HG03064 (cell line): ENCODE measurements around the gene CHURC1.

Experiments
- ATAC-seq: cut with Tn5 transposase; IDR thresholded peaks from one replicate; pipeline ENCODE4 v1.9.1; 2021; ENCODE audit warnings: low read depth; ENCODE audit not compliant: unreplicated experiment

The CHURC1 gene

DNA sequence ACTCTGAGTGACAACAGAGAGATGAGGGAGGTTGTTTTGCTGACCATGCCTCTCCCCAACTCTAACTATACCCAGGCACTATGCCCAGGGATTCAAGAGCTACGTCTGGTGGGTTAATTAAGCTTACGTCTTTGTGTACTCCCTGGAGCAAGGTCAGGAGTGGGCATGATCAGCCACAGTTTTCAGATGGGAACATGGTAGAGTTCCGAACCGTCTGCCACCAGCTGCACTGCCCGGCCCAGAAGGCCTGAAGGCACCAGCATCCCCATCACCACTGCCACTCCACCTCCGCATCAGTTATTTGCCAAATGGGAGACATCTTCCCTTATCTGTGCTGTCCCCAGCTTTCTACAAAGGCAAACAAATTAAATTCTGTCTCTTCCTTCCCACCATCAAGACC is 39.4 kb downstream of the CHURC1 start:
- ATAC-seq: no peak

DNA sequence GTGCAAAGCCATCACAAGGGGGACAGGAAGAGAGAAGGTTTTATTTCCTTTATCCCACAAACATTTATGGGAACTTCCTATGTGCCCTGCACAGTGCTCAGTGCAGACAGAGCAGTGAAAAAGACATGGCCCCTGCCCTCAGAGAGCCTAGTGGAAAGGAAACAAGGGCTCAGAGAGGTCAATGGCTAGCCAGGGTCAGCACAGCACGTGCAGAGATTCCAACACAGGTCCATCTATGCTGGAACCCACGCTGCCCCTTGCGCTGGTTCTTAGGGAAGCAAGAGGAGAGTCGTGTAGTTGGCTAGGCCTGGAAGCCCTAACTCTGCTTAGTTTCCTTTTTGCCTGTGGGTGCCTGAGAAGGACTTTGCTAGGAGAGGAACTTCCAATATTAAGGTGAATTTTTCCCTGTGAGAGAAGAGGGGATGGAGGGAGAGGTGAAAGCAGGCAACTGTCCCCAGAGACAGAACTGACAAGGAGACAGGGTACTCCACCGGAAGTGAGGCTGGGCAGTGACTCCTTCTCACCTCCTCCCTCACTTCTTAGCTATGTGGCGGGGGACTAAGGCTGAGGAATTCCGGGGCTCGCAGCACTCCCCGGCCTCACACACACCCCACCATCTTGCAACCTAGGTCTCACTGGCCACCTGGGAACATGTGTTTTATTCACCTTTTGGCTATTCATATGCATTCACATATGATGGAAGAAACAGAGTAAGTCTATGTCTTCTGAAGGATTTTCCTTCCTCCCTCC is 40.4 kb downstream of the CHURC1 start:
- ATAC-seq: no peak

- ATAC-seq: no peak
Observed at GRCh38 chr14:64955297-64955696, 41.0 kb downstream of the CHURC1 start.

- ATAC-seq: no peak
Observed at GRCh38 chr14:64956697-64957406, 42.6 kb downstream of the CHURC1 start.

DNA sequence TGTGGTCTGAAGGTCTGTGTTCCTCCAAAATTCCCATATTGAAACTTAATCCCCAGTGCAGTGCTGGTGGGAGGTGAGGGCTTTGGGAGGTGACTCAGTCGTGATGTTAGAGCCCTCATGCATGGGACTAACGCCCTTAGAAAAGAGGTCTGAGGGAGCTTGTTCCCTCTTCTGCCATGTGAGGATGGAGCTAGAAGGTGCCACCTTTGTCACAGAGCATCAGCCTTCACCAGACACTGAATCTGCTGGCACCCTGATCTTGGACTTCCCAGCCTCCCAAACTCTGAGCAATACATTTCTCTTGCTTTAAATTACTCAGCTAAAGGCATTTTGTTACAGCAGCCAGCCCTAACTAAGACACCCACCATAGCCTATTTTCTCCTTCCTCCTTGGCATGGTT is 43.9 kb downstream of the CHURC1 start:
- ATAC-seq: no peak

- no peak for ATAC-seq
Observed at GRCh38 chr14:64958743-64959142, 44.5 kb downstream of the CHURC1 start.

DNA sequence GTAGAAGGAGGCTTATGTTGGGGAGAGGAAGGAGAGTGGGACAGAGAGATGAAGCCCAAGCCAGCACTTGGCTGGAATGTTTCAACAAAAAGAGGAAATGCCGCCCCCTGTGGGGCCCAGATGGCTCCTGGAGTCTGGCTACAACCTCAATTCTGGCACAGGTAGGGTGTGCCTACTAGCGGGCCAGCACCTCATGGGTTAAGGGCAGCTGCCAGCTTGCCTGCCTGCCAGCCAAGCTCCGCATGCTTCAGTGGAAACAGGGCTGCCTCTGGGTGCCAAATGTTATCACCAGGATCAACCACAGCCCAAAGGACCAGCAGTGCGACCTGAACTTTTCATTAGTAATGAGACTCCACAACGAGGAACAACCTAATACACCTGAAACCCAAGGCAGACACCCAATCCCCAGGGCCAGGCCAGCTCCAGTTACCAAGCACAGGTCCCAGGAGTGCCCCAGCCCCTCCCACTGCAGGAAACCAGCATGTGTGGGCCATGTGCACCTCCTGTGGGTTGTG is 46.6 kb downstream of the CHURC1 start:
- ATAC-seq: no peak

DNA sequence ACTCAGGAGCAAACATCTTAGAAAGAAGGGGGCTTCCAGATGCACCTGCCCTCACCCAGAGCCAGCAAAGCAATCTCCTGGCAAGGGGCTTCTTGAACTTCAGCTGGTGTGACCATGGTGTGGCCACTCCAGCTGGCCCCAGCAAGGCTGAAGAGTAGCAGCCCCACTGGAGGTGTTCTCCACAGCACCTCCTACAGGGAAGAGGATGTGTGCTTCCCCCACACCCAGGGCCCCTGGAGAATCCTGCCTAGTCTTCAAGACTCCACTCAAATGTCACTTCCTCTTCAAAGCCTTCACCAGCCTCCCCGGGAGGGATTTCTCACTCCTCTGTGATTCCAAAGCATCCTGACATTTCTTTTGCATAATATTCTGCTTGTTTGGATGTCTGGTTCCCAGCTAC is 49.4 kb downstream of the CHURC1 start:
- ATAC-seq: no peak

DNA sequence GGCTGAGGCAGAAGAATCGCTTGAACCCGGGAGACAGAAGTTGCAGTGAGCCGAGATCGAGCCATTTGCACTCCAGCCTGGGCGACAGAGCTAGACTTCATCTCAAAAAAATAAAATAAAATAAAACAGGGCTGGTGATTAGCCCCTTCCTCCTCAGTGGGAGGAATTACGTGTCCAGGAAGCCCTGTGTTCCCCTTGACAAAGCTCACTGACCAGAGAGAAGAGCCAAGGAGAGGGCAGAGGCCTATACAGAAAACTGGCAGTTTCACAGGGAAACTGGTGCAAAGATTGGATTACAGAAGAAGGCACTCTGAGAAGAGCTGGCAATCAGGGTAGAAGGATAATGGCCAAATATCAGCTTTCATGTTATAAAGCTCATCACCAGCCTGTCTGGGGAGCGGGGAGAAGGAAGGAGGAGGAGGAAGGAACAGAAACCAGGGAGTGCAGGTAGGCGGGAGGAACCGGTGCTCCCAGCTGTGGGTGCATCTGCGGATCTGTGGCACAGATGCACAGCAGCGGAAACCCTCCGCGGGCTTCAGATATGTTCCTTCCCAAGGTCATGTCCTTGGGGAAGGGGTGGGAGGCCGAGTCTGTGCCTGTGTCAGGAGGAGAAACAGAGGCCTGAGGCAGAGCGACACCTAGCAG is 51.2 kb downstream of the CHURC1 start:
- ATAC-seq: no peak

DNA sequence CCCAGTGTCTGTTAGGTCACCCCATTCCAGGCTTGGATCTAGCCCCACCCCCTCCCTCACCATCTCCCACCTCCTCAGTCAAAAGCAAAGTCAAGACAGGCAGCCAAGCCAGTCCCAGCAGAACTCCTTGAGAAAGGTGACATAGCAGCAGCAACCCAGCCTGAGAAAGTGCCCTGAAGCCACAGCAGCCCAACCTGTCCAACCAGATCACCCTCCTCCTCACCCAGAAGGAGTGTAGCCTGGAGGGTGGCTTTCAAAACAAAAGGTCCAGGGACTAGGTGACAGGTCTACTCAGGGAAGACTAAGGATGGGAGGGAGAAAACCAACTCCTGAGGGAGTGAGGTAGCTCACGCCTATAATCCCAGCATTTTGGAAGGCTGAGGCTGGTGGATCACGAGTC is 52.7 kb downstream of the CHURC1 start:
- no peak for ATAC-seq

- ATAC-seq: no peak
Observed at GRCh38 chr14:64968167-64968566, 53.9 kb downstream of the CHURC1 start.

DNA sequence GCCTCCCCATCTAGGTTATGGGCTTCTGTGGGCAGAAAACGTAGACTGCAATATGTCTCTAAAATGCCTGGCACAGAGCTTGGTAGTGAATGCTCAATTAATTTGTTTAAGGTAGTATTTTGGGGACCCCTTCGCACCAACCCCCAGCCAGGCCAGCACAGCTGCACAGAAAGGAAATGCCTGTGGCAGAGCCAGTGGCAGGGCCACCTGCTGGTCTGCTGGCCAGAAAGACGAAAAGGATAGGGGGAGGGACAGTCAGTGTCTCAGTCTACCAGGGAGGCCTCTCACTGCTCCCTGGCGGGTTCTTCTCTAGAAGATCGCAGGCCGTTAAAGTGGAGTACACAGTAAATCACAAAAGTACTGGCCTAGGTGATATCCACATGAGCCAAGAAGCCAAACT is 54.4 kb downstream of the CHURC1 start:
- ATAC-seq: no peak

DNA sequence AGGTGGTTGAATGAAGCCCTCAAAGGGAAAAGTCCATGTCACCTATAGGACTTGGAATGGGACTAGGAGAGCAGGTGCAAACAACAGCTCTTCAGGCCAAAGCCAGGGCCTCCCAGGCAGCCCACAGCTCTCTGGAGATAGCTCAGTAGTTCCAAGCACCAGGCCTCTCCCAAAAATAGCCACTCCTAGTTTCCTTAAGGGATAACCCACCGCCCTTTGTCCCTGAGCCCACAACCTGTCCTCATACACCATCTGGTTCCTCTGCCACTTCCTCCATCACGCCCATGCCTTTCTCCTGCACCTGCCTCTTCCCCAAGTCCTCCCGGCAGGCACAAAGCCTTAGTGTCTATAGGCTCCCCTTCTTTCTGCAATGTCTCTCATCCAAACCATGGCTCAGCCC is 55.8 kb downstream of the CHURC1 start:
- ATAC-seq: no peak

DNA sequence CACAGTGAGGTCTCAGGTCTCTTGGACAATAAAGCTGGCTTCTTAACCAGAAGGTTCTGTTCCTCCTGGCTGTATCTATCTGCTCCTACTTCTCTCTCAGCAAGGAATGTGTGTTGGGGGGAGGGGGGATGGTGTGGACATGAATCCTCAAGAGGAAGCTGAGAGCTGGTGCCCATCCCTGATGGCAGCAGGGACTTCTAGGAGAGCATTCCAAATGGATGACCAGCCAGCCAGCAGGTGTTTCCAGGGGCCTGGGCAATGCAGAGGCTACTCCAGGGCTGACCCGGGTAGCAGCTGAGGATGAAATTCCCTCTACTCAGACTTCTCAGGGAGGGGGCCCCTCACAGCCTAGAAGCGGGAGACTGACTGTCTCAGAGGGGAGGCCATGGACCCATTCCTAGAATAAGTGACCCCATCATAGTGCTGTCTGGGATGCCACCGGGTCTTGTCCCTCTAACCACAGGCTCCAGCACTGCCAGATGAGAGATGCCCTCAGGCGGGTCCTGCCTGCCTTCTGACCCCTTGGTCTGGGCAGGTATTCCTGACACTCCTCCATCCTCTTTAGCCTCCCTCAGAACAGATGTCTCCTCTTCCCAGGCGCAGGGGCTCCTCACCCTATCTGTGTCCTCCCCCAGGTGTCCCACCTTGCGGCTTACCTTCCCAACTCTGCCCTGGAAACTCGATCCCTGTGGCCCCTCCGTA is 56.7 kb downstream of the CHURC1 start:
- no peak for ATAC-seq

GRCh38 chr14:64971491-64971942 is 57.3 kb downstream of the CHURC1 start:
- ATAC-seq: no peak

- no peak for ATAC-seq
Observed at GRCh38 chr14:64971943-64972791, 57.9 kb downstream of the CHURC1 start, which contains the start of gene RAB15. RAB15 (minus strand) TSS chr14:64972336; CDS start chr14:64972076, 260 bp downstream.

DNA sequence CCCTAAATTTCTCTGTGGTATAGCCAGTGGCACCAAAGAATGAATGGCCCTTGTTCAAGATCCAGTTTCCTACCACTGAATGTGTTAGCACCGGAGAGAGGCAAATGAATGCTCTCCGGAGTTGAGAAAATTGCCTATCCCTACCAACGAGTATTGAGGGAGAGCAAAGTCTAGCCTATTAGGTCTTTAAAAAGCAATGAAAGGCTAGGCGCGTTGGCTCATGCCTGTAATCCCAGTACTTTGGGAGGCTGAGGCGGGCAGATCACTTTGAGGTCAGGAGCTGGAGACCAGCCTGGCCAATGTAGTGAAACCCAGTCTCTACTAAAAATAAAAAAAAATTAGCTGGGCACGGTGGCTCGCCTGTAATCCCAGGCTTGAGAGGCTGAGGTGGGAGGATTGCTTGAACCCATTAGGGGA is 58.8 kb downstream of the CHURC1 start:
- no peak for ATAC-seq

- ATAC-seq: no peak
Observed at GRCh38 chr14:64973826-64974225, 59.6 kb downstream of the CHURC1 start.

GRCh38 chr14:64974563-64974962 is 60.3 kb downstream of the CHURC1 start:
- no peak for ATAC-seq
